Keratinocyte (primary cell): ENCODE results near the gene WASF2. TPM values are rescaled to one million over a fixed set of nuclear protein-coding genes. Genes with fewer than 3 reads are reported as not detected.
A peak's percentile ranks its signal among the peaks of the same experiment; 100 is the strongest.

Experiments used
- DNase-seq: peaks from one replicate; pipeline ENCODE4 v3.0.0-alpha.2; 2011; ENCODE audit warnings: low read depth, missing footprints, low spot score
- FAIRE-seq: peaks from 2 replicates; lab custom pipeline; 2011; peaks lifted over from hg19 to GRCh38; lab: Jason Lieb, UNC
- H2AFZ ChIP-seq: 2 replicates; pipeline ENCODE4 v1.6.0; 2012; ENCODE audit warnings: low read length, control low read depth, inconsistent platforms; ENCODE audit not compliant: control insufficient read depth
- H3K27ac ChIP-seq: 2 replicates; pipeline ENCODE4 v1.5.1; 2011; ENCODE audit warnings: low read length; ENCODE audit not compliant: control insufficient read depth, insufficient read depth
- H3K27me3 ChIP-seq: 3 replicates; pipeline ENCODE4 v1.6.0; 2011; ENCODE audit warnings: low read length; ENCODE audit not compliant: control insufficient read depth, insufficient read depth; ENCODE audit errors: extremely low read depth
- H3K36me3 ChIP-seq, 2 experiments: 2 replicates in 1 of 2; 3 replicates in 1 of 2; pipeline ENCODE4 v1.5.1; 2011; ENCODE audit warnings: low read length in 2 of 2, mild to moderate bottlenecking in 1 of 2; ENCODE audit not compliant: control insufficient read depth in 2 of 2, insufficient read depth in 2 of 2; ENCODE audit errors: extremely low read depth in 1 of 2
- H3K4me1 ChIP-seq: 3 replicates; pipeline ENCODE4 v1.5.1; 2011; ENCODE audit warnings: low read length; ENCODE audit not compliant: control insufficient read depth, insufficient read depth; ENCODE audit errors: extremely low read depth
- H3K4me2 ChIP-seq: 3 replicates; pipeline ENCODE4 v1.6.0; 2011; ENCODE audit warnings: low read depth, low read length; ENCODE audit not compliant: control insufficient read depth, insufficient read depth; ENCODE audit errors: extremely low read depth
- H3K4me3 ChIP-seq, 3 experiments: fragments of 200-600 bp in 1 of 3; sonication (generic) in 1 of 3; 2 replicates in 2 of 3; 3 replicates in 1 of 3; pipeline ENCODE4 v1.5.1; 2011 to 2016; ENCODE audit warnings: low read length in 3 of 3, mild to moderate bottlenecking in 3 of 3, control low read depth in 2 of 3, inconsistent platforms in 1 of 3, low read depth in 1 of 3, mixed read lengths in 1 of 3, mixed run types in 1 of 3, moderate library complexity in 1 of 3; ENCODE audit not compliant: control insufficient read depth in 2 of 3, insufficient read depth in 2 of 3; ENCODE audit errors: extremely low read depth in 1 of 3
- H3K79me2 ChIP-seq: 2 replicates; pipeline ENCODE4 v1.6.0; 2012; ENCODE audit warnings: low read length; ENCODE audit not compliant: control insufficient read depth, insufficient read depth
- H3K9ac ChIP-seq: 3 replicates; pipeline ENCODE4 v1.6.0; 2011; ENCODE audit warnings: low read length; ENCODE audit not compliant: control insufficient read depth, insufficient read depth; ENCODE audit errors: extremely low read depth
- H3K9me1 ChIP-seq: 3 replicates; pipeline ENCODE4 v1.6.0; 2011; ENCODE audit warnings: low read length; ENCODE audit not compliant: control insufficient read depth, insufficient read depth; ENCODE audit errors: extremely low read depth
- H3K9me3 ChIP-seq: 2 replicates; pipeline ENCODE4 v1.5.1; 2012; ENCODE audit warnings: low read depth, low read length; ENCODE audit not compliant: control insufficient read depth
- H4K20me1 ChIP-seq: 3 replicates; pipeline ENCODE4 v1.6.0; 2011; ENCODE audit warnings: low read length; ENCODE audit not compliant: control insufficient read depth, insufficient read depth; ENCODE audit errors: extremely low read depth
- CTCF ChIP-seq, 3 experiments: IDR thresholded peaks in 1 of 3; conservative IDR thresholded peaks in 1 of 3; optimal IDR thresholded peaks in 1 of 3; 2 replicates in 2 of 3; 3 replicates in 1 of 3; pipeline versions ENCODE3 to v1.5.1; 2011; ENCODE audit warnings: low read length in 3 of 3, mild to moderate bottlenecking in 3 of 3, moderate library complexity in 2 of 3, control low read depth in 1 of 3, inconsistent platforms in 1 of 3; ENCODE audit not compliant: insufficient read depth in 2 of 3; ENCODE audit errors: extremely low read depth in 1 of 3
- EZH2 ChIP-seq: IDR thresholded peaks from one replicate; pipeline ENCODE4 v1.6.1; 2012; ENCODE audit warnings: inconsistent platforms, mild to moderate bottlenecking, low read length, moderate library complexity
- dilution Hi-C: fragments of 300-500 bp; cut with MboI; formaldehyde crosslinking; loops from one replicate; pipeline ENCODE4 v1.7.0; 2020; ENCODE audit warnings: low sequenced_read_pairs; ENCODE audit not compliant: extremely low pct_ligation_motif_present
- polyA plus RNA-seq, 5 experiments: library from polyadenylated mRNA; depleted of rRNA in 3 of 5; stranded (reverse) in 3 of 5; stranded (forward) in 1 of 5; unstranded in 1 of 5; fragments of >200 nt; gene quantifications; 1 replicate in 1 of 5; 2 replicates in 3 of 5; 3 replicates in 1 of 5; pipeline versions ENCODE4 v1.2.1 to v1.2.3, GENCODE V29; 2011 to 2012; ENCODE audit warnings: missing spikeins in 2 of 5, low read depth in 1 of 5, low replicate concordance in 1 of 5

Gene WASF2
- polyA plus RNA-seq, 1 donor (not counting 4 experiments of a cell fraction or from before 2014, with no cell fraction given) = 42.9 TPM

- TF ChIP-seq EZH2 (no peak), CTCF (optimal IDR thresholded peaks at IDR 0.05 in 1 of 3, IDR thresholded peaks at IDR 0.05 in 1 of 3, conservative IDR thresholded peaks at IDR 0.05 in 1 of 3; ENCODE audit: extremely low read depth in 1 of 3, insufficient read depth in 2 of 3, low read length in 3 of 3) (peak in 1 of 3 experiments; percentile 42)
- H3K79me2 ChIP-seq = no peaks in the 10 kb centered on the region
- H3K9ac ChIP-seq = peak overlapping the region; percentile 15
- H4K20me1 ChIP-seq = peaks cover 3% of the 10 kb centered on the region
- FAIRE-seq (no peak), DNase-seq (no peak)
- dilution Hi-C loops = no loop called here
- H3K4me3 ChIP-seq = no peak overlapping the region
- H3K9me3 ChIP-seq = no peaks in the 10 kb centered on the region
- peaks cover 6% of the 10 kb centered on the region for H3K4me1 ChIP-seq
- no peaks in the 10 kb centered on the region for H3K27me3 ChIP-seq
- H2AFZ ChIP-seq = no peak overlapping the region
- no peak overlapping the region for H3K27ac ChIP-seq
- H3K36me3 ChIP-seq = peaks cover 17 to 35% of the 10 kb centered on the region in 2 experiments
- H3K4me2 ChIP-seq = no peak overlapping the region
- no peaks in the 10 kb centered on the region for H3K9me1 ChIP-seq
These were observed 133.2 kb downstream of the WASF2 start for GRCh38 chr1:27356619-27357280.

GRCh38 chr1:27356277-27356618 lies 133.7 kb downstream of the WASF2 start:
- FAIRE-seq = no peak
- dilution Hi-C loops = no loop called here
- no peak overlapping the region for H3K4me3 ChIP-seq

More at GRCh38 chr1:27356277-27356618, 133.7 kb downstream of the WASF2 start:
- Histone ChIP-seq H3K36me3 (peaks cover 12 to 34% of the 10 kb centered on the region in 2 experiments), H3K9me3 (no peaks in the 10 kb centered on the region), H3K27me3 (no peaks in the 10 kb centered on the region), H4K20me1 (peaks cover 3% of the 10 kb centered on the region), H3K9me1 (no peaks in the 10 kb centered on the region), H2AFZ (no peak overlapping the region), H3K4me1 (peaks cover 6% of the 10 kb centered on the region), H3K79me2 (no peaks in the 10 kb centered on the region), H3K4me2 (no peak overlapping the region), H3K27ac (no peak overlapping the region), H3K9ac (no peak overlapping the region)
- TF ChIP-seq EZH2 = no peak
- TF ChIP-seq CTCF (optimal IDR thresholded peaks at IDR 0.05 in 1 of 3, IDR thresholded peaks at IDR 0.05 in 1 of 3, conservative IDR thresholded peaks at IDR 0.05 in 1 of 3; ENCODE audit: extremely low read depth in 1 of 3, insufficient read depth in 2 of 3, low read length in 3 of 3) = no peak
- no peak for DNase-seq
